ENCODE data around the gene TXK. TPM values are rescaled to one million over a fixed set of nuclear protein-coding genes. Genes with fewer than 3 reads are reported as not detected.

The TXK gene
- total RNA-seq = not detected in 2 replicates
- long read RNA-seq, partial matches to known transcripts = 0 of 1 reads
- long read RNA-seq, other reads (novel, unspliced or antisense) = 0 of 1 reads

GRCh38 chr4:48134081-48134480 is at the start of gene TXK:
Gene TXK (minus strand): TSS chr4:48134250. CDS start chr4:48134170, 80 bp downstream.
- no peaks in the 10 kb centered on the region for H3K36me3 Mint-ChIP-seq (ENCODE audit: unreplicated experiment)
- no peak within 1 kb of the TSS for H3K4me3 Mint-ChIP-seq (ENCODE audit: unreplicated experiment)
- TF ChIP-seq CTCF (IDR thresholded peaks at IDR 0.05) = no peak
- no peak within 1 kb of the TSS for H3K27ac Mint-ChIP-seq (ENCODE audit: unreplicated experiment)
- no peaks in the 10 kb centered on the region for H3K27me3 Mint-ChIP-seq (ENCODE audit: unreplicated experiment)
- peaks cover 5% of the 10 kb centered on the region for H3K4me1 Mint-ChIP-seq (ENCODE audit: unreplicated experiment)
- H3K9me3 Mint-ChIP-seq (ENCODE audit: unreplicated experiment) = no peaks in the 10 kb centered on the region
- no peak for DNase-seq (ENCODE audit: extremely low spot score, unreplicated experiment)

GRCh38 chr4:48180234-48180633 is 46.2 kb upstream of the TXK start:
- DNase-seq (ENCODE audit: extremely low spot score, unreplicated experiment) = no peak
- Mint-ChIP-seq H3K4me3 (ENCODE audit: unreplicated experiment) (no peak overlapping the region), H3K9me3 (ENCODE audit: unreplicated experiment) (peaks cover 5% of the 10 kb centered on the region)

GRCh38 chr4:48178931-48179330 is 44.9 kb upstream of the TXK start:
- no peak for DNase-seq (ENCODE audit: extremely low spot score, unreplicated experiment)
- peaks cover 15% of the 10 kb centered on the region for H3K4me1 Mint-ChIP-seq (ENCODE audit: unreplicated experiment)
- no peaks in the 10 kb centered on the region for H3K36me3 Mint-ChIP-seq (ENCODE audit: unreplicated experiment)
- peaks cover 5% of the 10 kb centered on the region for H3K9me3 Mint-ChIP-seq (ENCODE audit: unreplicated experiment)
- no peak overlapping the region for H3K27ac Mint-ChIP-seq (ENCODE audit: unreplicated experiment)
- no peaks in the 10 kb centered on the region for H3K27me3 Mint-ChIP-seq (ENCODE audit: unreplicated experiment)
- TF ChIP-seq CTCF (IDR thresholded peaks at IDR 0.05) = no peak
- no peak overlapping the region for H3K4me3 Mint-ChIP-seq (ENCODE audit: unreplicated experiment)

More at GRCh38 chr4:48180234-48180633, 46.2 kb upstream of the TXK start:
- Mint-ChIP-seq H3K27me3 (ENCODE audit: unreplicated experiment) (no peaks in the 10 kb centered on the region), H3K36me3 (ENCODE audit: unreplicated experiment) (no peaks in the 10 kb centered on the region), H3K4me1 (ENCODE audit: unreplicated experiment) (peaks cover 13% of the 10 kb centered on the region), H3K27ac (ENCODE audit: unreplicated experiment) (no peak overlapping the region)
- no peak for TF ChIP-seq CTCF (IDR thresholded peaks at IDR 0.05)

GRCh38 chr4:48175806-48176205 is 41.8 kb upstream of the TXK start:
- Mint-ChIP-seq H3K4me1 (ENCODE audit: unreplicated experiment) (peaks cover 28% of the 10 kb centered on the region), H3K36me3 (ENCODE audit: unreplicated experiment) (no peaks in the 10 kb centered on the region), H3K4me3 (ENCODE audit: unreplicated experiment) (no peak overlapping the region), H3K27ac (ENCODE audit: unreplicated experiment) (no peak overlapping the region), H3K9me3 (ENCODE audit: unreplicated experiment) (peaks cover 5% of the 10 kb centered on the region), H3K27me3 (ENCODE audit: unreplicated experiment) (no peaks in the 10 kb centered on the region)
- DNase-seq (ENCODE audit: extremely low spot score, unreplicated experiment) = no peak
- TF ChIP-seq CTCF (IDR thresholded peaks at IDR 0.05) = no peak

- Mint-ChIP-seq H3K9me3 (ENCODE audit: unreplicated experiment) (peaks cover 5% of the 10 kb centered on the region), H3K27ac (ENCODE audit: unreplicated experiment) (no peak overlapping the region), H3K4me3 (ENCODE audit: unreplicated experiment) (no peak overlapping the region), H3K27me3 (ENCODE audit: unreplicated experiment) (no peaks in the 10 kb centered on the region), H3K4me1 (ENCODE audit: unreplicated experiment) (peaks cover 27% of the 10 kb centered on the region), H3K36me3 (ENCODE audit: unreplicated experiment) (no peaks in the 10 kb centered on the region)
- DNase-seq (ENCODE audit: extremely low spot score, unreplicated experiment) = no peak
- no peak for TF ChIP-seq CTCF (IDR thresholded peaks at IDR 0.05)
These were observed 41.3 kb upstream of the TXK start for GRCh38 chr4:48175328-48175727.
